IMR-90 (cell line): Measurements from ENCODE around the gene ADAP2. TPM values are rescaled to one million over a fixed set of nuclear protein-coding genes. Genes with fewer than 3 reads are reported as not detected.

Experiments
- ATAC-seq: fragments of 200-7000 bp; cut with Tn5 transposase; 2 replicates; pipeline ENCODE4 v1.9.1; 2020; ENCODE audit warnings: low read depth, mild to moderate bottlenecking, moderate library complexity
- BruUV-seq: library from RNA; stranded (reverse); fragments of 400-500 nt; replicated peaks from 2 replicates; lab custom pipeline; 2021; lab: Mats Ljungman, UMichigan
- CTCF ChIA-PET: fragments of 300-600 bp; formaldehyde crosslinking; extraction: SDS; loops from one replicate; lab custom pipeline; 2021; ENCODE audit warnings: antibody characterized with exemption; lab: Yijun Ruan, JAX
- POLR2A ChIA-PET: fragments of 300-600 bp; sonication (Branson Sonifier 250); formaldehyde crosslinking; loops from one replicate; lab custom pipeline; 2022; ENCODE audit warnings: antibody characterized with exemption; ENCODE audit not compliant: unreplicated experiment; lab: Charles Lee
- DNase-seq: peaks from one replicate; pipeline ENCODE4 v3.0.0; 2013
- H2AFZ ChIP-seq: replicated peaks from 2 replicates; pipeline ENCODE3; 2013; ENCODE audit warnings: low read length, mild to moderate bottlenecking; ENCODE audit not compliant: poor library complexity
- H2AK5ac ChIP-seq: 2 replicates; pipeline ENCODE4 v1.6.1; 2013; ENCODE audit warnings: low read depth, low read length, inconsistent platforms
- H2AK9ac ChIP-seq: replicated peaks from 2 replicates; pipeline ENCODE3; 2013; ENCODE audit warnings: mild to moderate bottlenecking, low read depth, low read length, moderate library complexity; ENCODE audit not compliant: poor library complexity
- H2BK120ac ChIP-seq: 2 replicates; pipeline ENCODE4 v1.6.1; 2013; ENCODE audit warnings: low read depth, low read length, inconsistent platforms
- H2BK15ac ChIP-seq: 3 replicates; pipeline ENCODE4 v1.6.1; 2013; ENCODE audit warnings: low read depth, low read length, inconsistent platforms
- H2BK20ac ChIP-seq: 2 replicates; pipeline ENCODE4 v1.6.1; 2013; ENCODE audit warnings: low read depth, mild to moderate bottlenecking, inconsistent platforms, low read length, moderate library complexity
- H2BK5ac ChIP-seq: 2 replicates; pipeline ENCODE4 v1.6.1; 2013; ENCODE audit warnings: mild to moderate bottlenecking, low read depth, low read length, inconsistent platforms; ENCODE audit not compliant: poor library complexity, severe bottlenecking
- H3K14ac ChIP-seq: replicated peaks from 2 replicates; pipeline ENCODE4 v1.6.1; 2013; ENCODE audit warnings: low read depth, low read length, inconsistent platforms
- H3K18ac ChIP-seq: 2 replicates; pipeline ENCODE4 v1.6.1; 2013; ENCODE audit warnings: low read depth, low read length, control low read depth
- H3K23ac ChIP-seq: 2 replicates; pipeline ENCODE4 v1.6.1; 2013; ENCODE audit warnings: low read depth, low read length, inconsistent platforms
- H3K27ac ChIP-seq: 2 replicates; pipeline ENCODE4 v1.5.1; 2013; ENCODE audit warnings: mild to moderate bottlenecking, control low read depth, low read length; ENCODE audit not compliant: insufficient read depth
- H3K27me3 ChIP-seq: 2 replicates; pipeline ENCODE4 v1.6.1; 2013; ENCODE audit warnings: low read length; ENCODE audit not compliant: control insufficient read depth, insufficient read depth
- H3K36me3 ChIP-seq: 2 replicates; pipeline ENCODE4 v1.6.1; 2013; ENCODE audit warnings: low read length, mixed read lengths; ENCODE audit not compliant: control insufficient read depth, insufficient read depth
- H3K4ac ChIP-seq: 2 replicates; pipeline ENCODE4 v1.6.1; 2013; ENCODE audit warnings: low read depth, low read length, inconsistent platforms
- H3K4me1 ChIP-seq: 2 replicates; pipeline ENCODE4 v1.6.1; 2013; ENCODE audit warnings: low read length, mixed read lengths; ENCODE audit not compliant: control insufficient read depth, insufficient read depth
- H3K4me2 ChIP-seq: 2 replicates; pipeline ENCODE4 v1.6.1; 2013; ENCODE audit warnings: low read depth, mild to moderate bottlenecking, control low read depth, low read length, moderate library complexity
- H3K4me3 ChIP-seq: 2 replicates; pipeline ENCODE4 v1.5.1; 2013; ENCODE audit warnings: low read depth, mild to moderate bottlenecking, control low read depth, low read length, moderate library complexity; ENCODE audit not compliant: insufficient read depth
- H3K56ac ChIP-seq: 2 replicates; pipeline ENCODE4 v1.6.1; 2013; ENCODE audit warnings: low read length, inconsistent platforms; ENCODE audit not compliant: insufficient read depth; ENCODE audit errors: extremely low read depth
- H3K79me1 ChIP-seq, 2 experiments: 2 replicates each; pipeline ENCODE4 v1.6.1; 2013; ENCODE audit warnings: low read length in 2 of 2, inconsistent platforms in 1 of 2, low read depth in 1 of 2
- H3K9ac ChIP-seq: 2 replicates; pipeline ENCODE4 v1.6.1; 2013; ENCODE audit warnings: low read depth, low read length, control low read depth
- H3K9me1 ChIP-seq: 2 replicates; pipeline ENCODE4 v1.6.1; 2013; ENCODE audit warnings: low read length, inconsistent platforms; ENCODE audit not compliant: insufficient read depth
- H3K9me3 ChIP-seq: 2 replicates; pipeline ENCODE4 v1.6.1; 2013; ENCODE audit warnings: low read length; ENCODE audit not compliant: control insufficient read depth, insufficient read depth
- H4K20me1 ChIP-seq: 2 replicates; pipeline ENCODE4 v1.6.1; 2013; ENCODE audit warnings: low read length, inconsistent platforms; ENCODE audit not compliant: insufficient read depth
- H4K5ac ChIP-seq: 2 replicates; pipeline ENCODE4 v1.6.1; 2013; ENCODE audit warnings: mild to moderate bottlenecking, low read depth, low read length, control low read depth
- H4K8ac ChIP-seq, 2 experiments: 2 replicates each; pipeline ENCODE4 v1.6.1; 2013; ENCODE audit warnings: low read depth in 2 of 2, low read length in 2 of 2, control low read depth in 1 of 2, inconsistent platforms in 1 of 2
- H4K91ac ChIP-seq: 2 replicates; pipeline ENCODE4 v1.6.1; 2013; ENCODE audit warnings: low read depth, low read length, inconsistent platforms; ENCODE audit not compliant: insufficient read depth
- CHD1 ChIP-seq: IDR thresholded peaks from 2 replicates; pipeline ENCODE4 v1.6.1; 2012; ENCODE audit warnings: low read depth, low read length, improper control_type of control experiment
- WGBS, 2 experiments: methylation state at CpG; one replicate each; pipeline versions ENCODE4 v1.1.5 to v1.1.7; 2013; ENCODE audit warnings: missing lambda C conversion rate in 2 of 2; ENCODE audit not compliant: insufficient read length in 1 of 2; ENCODE audit errors: extremely low coverage in 2 of 2; 5-methylcytosine and 5-hydroxymethylcytosine counted together
- dilution Hi-C: fragments of 300-500 bp; cut with HindIII; formaldehyde crosslinking; loops from one replicate; pipeline ENCODE4 v1.14.3; 2018; ENCODE audit warnings: low sequenced_read_pairs; ENCODE audit not compliant: unreplicated experiment
- in situ Hi-C: fragments of 300-500 bp; cut with MboI; formaldehyde crosslinking; loops from 3 replicates; pipeline ENCODE4 v1.14.3; 2019; ENCODE audit warnings: low sequenced_read_pairs, inconsistent platforms, mixed read lengths
- intact Hi-C: fragments of 100-400 bp; cut with micrococcal nuclease; formaldehyde crosslinking; loops from 2 replicates; pipeline ENCODE4 v1.10.0; 2022
- polyA plus RNA-seq, 3 experiments: library from polyadenylated mRNA; depleted of rRNA; stranded (reverse); fragments of >200 nt; gene quantifications; 2 replicates each; pipeline ENCODE4 v1.2.3, GENCODE V29; 2012; ENCODE audit warnings: low replicate concordance in 1 of 3
- total RNA-seq: library from RNA; depleted of rRNA; stranded (reverse); fragments of >200 nt; gene quantifications from 2 replicates; pipeline ENCODE4 v1.2.3, GENCODE V29; 2012

The ADAP2 gene
- total and polyA plus RNA-seq, 2 of the 4 experiments (the other 2 are of a cell fraction): 0.90 to 1.2 TPM

GRCh38 chr17:30997842-30998241 lies 76.1 kb downstream of the ADAP2 start:
- H3K9me1 ChIP-seq: peaks cover 8% of the 10 kb centered on the region
- peaks cover 28% of the 10 kb centered on the region for H3K36me3 ChIP-seq
- no peaks in the 10 kb centered on the region for H4K20me1 ChIP-seq
- no peaks in the 10 kb centered on the region for H3K9me3 ChIP-seq
- no peak for DNase-seq
- H3K14ac ChIP-seq: no peak overlapping the region
- no peak overlapping the region for H3K4ac ChIP-seq
- H3K4me1 ChIP-seq: no peaks in the 10 kb centered on the region
- ATAC-seq: no peak
- H2BK20ac ChIP-seq: no peak overlapping the region
- intact Hi-C loops (no loop called here), dilution Hi-C loops (no loop called here), in situ Hi-C loops (no loop called here)
- H3K18ac ChIP-seq: no peak overlapping the region
- H4K5ac ChIP-seq: no peak overlapping the region
- CTCF ChIA-PET: no interaction called here
- no peak overlapping the region for H2BK15ac ChIP-seq
- H2AFZ ChIP-seq: no peak overlapping the region
- H4K91ac ChIP-seq: no peak overlapping the region
- no peak overlapping the region for H2AK9ac ChIP-seq
- H2AK5ac ChIP-seq: no peak overlapping the region
- no peak overlapping the region for H4K8ac ChIP-seq
- H3K4me2 ChIP-seq: no peak overlapping the region
- no peak overlapping the region for H2BK5ac ChIP-seq
- no peak overlapping the region for H3K23ac ChIP-seq
- POLR2A ChIA-PET: no interaction called here
- no peaks in the 10 kb centered on the region; a peak in 1 of 4 replicates for H3K79me1 ChIP-seq
- 80% methylated on average over 2 of the region's 5 CpGs; no CpG with 5 or more reads in 1 of the 2 experiments for WGBS, 2 experiments
- no peak overlapping the region for H3K27ac ChIP-seq
- no peak overlapping the region for H3K9ac ChIP-seq
- H3K4me3 ChIP-seq: no peak overlapping the region
- H3K56ac ChIP-seq: no peak overlapping the region
- TF ChIP-seq CHD1: no peak
- no TSS peak for BruUV-seq
- no peaks in the 10 kb centered on the region for H3K27me3 ChIP-seq
- H2BK120ac ChIP-seq: no peak overlapping the region
